GM18526 (cell line): ENCODE measurements around the gene LITAF.

ENCODE experiments used
- POLR2A ChIP-seq: IDR thresholded peaks from 3 replicates; pipeline ENCODE4 v1.6.1; 2011; ENCODE audit not compliant: insufficient read length; ENCODE audit errors: extremely low read depth

The LITAF gene

DNA sequence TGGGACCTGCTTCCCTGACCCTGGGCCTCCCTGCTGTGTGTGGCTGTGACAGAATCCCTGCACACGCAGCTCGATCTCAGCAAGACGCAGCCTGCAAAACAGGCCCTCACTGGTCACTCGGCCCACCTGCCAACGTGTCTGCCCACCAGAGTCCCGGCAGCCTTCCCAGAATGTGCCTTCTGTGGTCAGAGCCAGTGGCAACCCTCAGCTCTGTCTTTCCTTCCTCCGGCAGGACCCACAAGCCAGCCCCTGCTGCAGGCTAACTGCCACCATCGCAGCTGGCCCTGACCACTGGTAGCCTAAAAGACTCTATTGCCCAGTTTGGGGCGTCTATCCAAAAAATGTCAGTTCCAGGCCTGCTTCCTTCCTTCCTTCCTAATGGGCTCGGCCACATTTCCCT is 83.2 kb downstream of the LITAF start:
- no peak for TF ChIP-seq POLR2A

DNA sequence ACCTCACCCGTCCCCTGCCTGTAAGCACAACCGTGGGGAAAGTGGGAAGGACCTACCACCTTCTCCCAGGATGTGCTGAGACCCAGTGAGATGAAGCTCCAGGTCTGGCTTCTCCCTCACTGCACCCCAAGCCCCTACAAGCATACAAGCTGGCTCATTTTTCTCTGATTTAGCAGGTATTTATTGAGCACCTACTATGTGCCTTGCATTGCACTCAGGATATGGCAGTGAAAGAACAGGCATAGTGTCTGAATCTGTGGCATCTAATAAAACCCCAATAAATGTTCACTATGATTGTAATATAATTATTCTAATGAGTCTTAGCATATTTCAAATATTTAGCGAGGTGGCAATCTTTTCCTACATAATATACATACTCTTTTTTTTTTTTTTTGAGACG is 84.5 kb downstream of the LITAF start:
- TF ChIP-seq POLR2A, result no peak

DNA sequence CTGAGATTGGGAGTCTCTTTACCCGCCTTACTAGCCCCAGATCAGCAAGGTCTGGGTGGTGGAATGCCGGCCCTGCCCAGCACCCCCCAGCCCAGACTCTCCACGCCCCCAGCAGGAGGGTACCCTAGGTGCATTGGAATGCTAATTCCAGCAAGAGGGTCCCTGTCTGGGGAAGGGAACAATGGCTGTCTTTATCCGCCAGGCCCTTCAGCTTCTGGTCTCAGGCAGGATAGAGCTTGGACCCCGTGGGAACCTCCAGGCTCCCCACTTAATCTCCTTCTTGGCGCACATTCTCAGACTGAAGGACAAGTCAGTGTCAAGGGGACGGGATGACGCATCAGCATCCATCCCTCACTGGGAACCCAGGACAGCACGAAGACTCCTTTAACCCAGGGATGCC is 85.1 kb downstream of the LITAF start:
- TF ChIP-seq POLR2A, result no peak

GRCh38 chr16:11500700-11501346 is 85.9 kb downstream of the LITAF start:
- no peak for TF ChIP-seq POLR2A

- no peak for TF ChIP-seq POLR2A
Measured at GRCh38 chr16:11499295-11500089, 87.2 kb downstream of the LITAF start.

DNA sequence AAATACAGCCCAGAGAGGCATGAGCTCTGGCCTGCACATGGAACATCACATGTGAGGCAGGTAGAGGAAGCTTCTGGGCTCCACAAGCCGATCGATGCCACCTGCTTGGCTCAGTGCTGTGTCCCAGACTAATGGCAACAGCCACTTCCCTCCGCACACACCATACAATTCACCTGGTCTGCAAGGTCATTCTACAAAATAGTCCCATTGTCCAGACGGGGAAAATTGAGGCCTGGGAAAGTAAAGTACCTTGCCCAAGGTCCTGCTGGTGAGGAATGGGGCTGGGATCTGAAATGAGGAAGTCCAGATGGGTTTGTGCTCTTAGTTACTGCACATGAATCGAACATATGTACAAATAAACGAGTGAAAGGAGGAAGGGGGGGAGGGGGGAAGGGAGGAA is 88.0 kb downstream of the LITAF start:
- no peak for TF ChIP-seq POLR2A

DNA sequence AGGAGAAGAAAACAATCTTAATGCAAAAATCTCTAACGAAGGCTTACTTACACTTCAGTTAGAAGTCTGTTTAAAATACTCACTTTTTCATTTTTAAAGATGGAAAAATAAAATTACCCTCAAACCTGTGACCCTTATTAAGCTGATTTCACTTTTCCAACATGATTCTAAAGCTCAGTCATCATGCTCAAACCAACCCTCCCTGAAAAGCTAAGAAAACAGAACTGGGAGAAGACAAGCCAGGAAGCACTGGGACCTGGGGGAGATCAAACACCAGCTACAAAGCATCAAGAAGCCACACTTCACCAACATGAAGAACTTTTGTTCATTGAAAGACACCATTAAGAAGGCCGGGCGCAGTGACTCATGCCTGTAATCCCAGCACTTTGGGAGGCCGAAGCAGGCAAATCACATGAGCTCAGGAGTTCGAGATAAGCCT is 88.8 kb downstream of the LITAF start:
- TF ChIP-seq POLR2A, result no peak
